K562 (cell line): ENCODE results near the gene SRF. TPM values are rescaled to one million over a fixed set of nuclear protein-coding genes. Genes with fewer than 3 reads are reported as not detected.
A peak's percentile ranks its signal among the peaks of the same experiment; 100 is the strongest.

ENCODE experiments used
- ATF7 ChIP-seq: fragments of 450-650 bp; IDR thresholded peaks from 2 replicates; pipeline ENCODE4 v1.7.1; 2014; ENCODE audit warnings: mild to moderate bottlenecking, moderate library complexity
- FOXM1 ChIP-seq, 2 experiments: fragments of 450-650 bp in 1 of 2; sonication (generic) in 1 of 2; formaldehyde crosslinking in 1 of 2; IDR thresholded peaks; 2 replicates each; pipeline versions ENCODE4 v1.6.1 to v1.9.0; 2017 to 2022; ENCODE audit warnings: low read depth in 2 of 2, mild to moderate bottlenecking in 2 of 2, missing genetic modification reagents in 1 of 2, moderate library complexity in 1 of 2
- GABPB1 ChIP-seq: sonication (generic); formaldehyde crosslinking; IDR thresholded peaks from 2 replicates; pipeline ENCODE4 v1.8.0; 2022; ENCODE audit warnings: mild to moderate bottlenecking, missing genetic modification reagents
- HNRNPH1 ChIP-seq: fragments of 200-400 bp; formaldehyde crosslinking; optimal IDR thresholded peaks from 2 replicates; pipeline ENCODE3; 2017; ENCODE audit warnings: low read depth, mild to moderate bottlenecking, low read length, moderate library complexity
- JUND ChIP-seq, 2 experiments: IDR thresholded peaks; 2 replicates in 1 of 2; 3 replicates in 1 of 2; pipeline ENCODE4 v1.6.1; 2011; ENCODE audit warnings: borderline replicate concordance in 2 of 2, low read depth in 2 of 2, low read length in 2 of 2, improper control_type of control experiment in 1 of 2, missing biosample characterization in 1 of 2, missing genetic modification characterization in 1 of 2, missing genetic modification reagents in 1 of 2
- KDM5B ChIP-seq: fragments of 200-600 bp; sonication (generic); IDR thresholded peaks from 2 replicates; pipeline ENCODE4 v1.6.1; 2012; ENCODE audit warnings: low read depth, mild to moderate bottlenecking, moderate library complexity, low read length, control low read depth, inconsistent platforms; ENCODE audit not compliant: insufficient replicate concordance
- KHSRP ChIP-seq: fragments of 450-650 bp; IDR thresholded peaks from 2 replicates; pipeline ENCODE4 v1.6.1; 2017
- NR1H2 ChIP-seq: sonication (generic); formaldehyde crosslinking; IDR thresholded peaks from 2 replicates; pipeline ENCODE4 v1.4.0; 2020; ENCODE audit warnings: mild to moderate bottlenecking, missing genetic modification reagents
- RUNX1 ChIP-seq: sonication (generic); IDR thresholded peaks from 2 replicates; pipeline ENCODE4 v1.6.1; 2016; ENCODE audit warnings: antibody characterized with exemption, low read depth
- SMARCA4 ChIP-seq: fragments of 450-650 bp; IDR thresholded peaks from 2 replicates; pipeline ENCODE4 v1.6.1; 2016
- STAT5B ChIP-seq: fragments of 250-450 bp; sonication (Bioruptor Pico); IDR thresholded peaks from 2 replicates; pipeline ENCODE4 v1.8.0; 2021; ENCODE audit warnings: mild to moderate bottlenecking, inconsistent platforms
- STAT6 ChIP-seq: sonication (generic); formaldehyde crosslinking; IDR thresholded peaks from 2 replicates; pipeline ENCODE4 v1.8.1; 2023; ENCODE audit warnings: mild to moderate bottlenecking, missing genetic modification reagents
- XRCC4 ChIP-seq: IDR thresholded peaks from one replicate; pipeline ENCODE4 v1.6.1; 2011; ENCODE audit not compliant: insufficient read depth, insufficient read length; ENCODE audit errors: extremely low read depth
- ZBTB8A ChIP-seq: fragments of 450-650 bp; IDR thresholded peaks from 2 replicates; pipeline ENCODE4 v1.6.1; 2018; ENCODE audit warnings: mild to moderate bottlenecking, moderate library complexity; ENCODE audit not compliant: partially characterized antibody
- ZNF408 ChIP-seq: fragments of 250-450 bp; sonication (Bioruptor Pico); IDR thresholded peaks from 2 replicates; pipeline ENCODE4 v1.4.0; 2020; ENCODE audit warnings: low read depth, mild to moderate bottlenecking, moderate library complexity
- polyA plus RNA-seq, 8 experiments: library from polyadenylated mRNA; depleted of rRNA in 4 of 8; stranded (reverse) in 5 of 8; unstranded in 3 of 8; fragments of >200 nt; fragmentation: Nextera tagmentation in 2 of 8; fragmentation: Illumina TruSeq in 1 of 8; extraction: Ambion mirVana in 2 of 8; extraction: Trizol in 1 of 8; gene quantifications; 2 replicates each; pipeline versions ENCODE4 v1.2.1 to v1.2.3, GENCODE V29; 2011 to 2014; ENCODE audit warnings: inconsistent platforms in 1 of 8, missing spikeins in 1 of 8
- total RNA-seq, 7 experiments: library from RNA; depleted of rRNA in 6 of 7; stranded (reverse); fragments of >200 nt in 6 of 7; fragmentation: Illumina TruSeq in 2 of 7; extraction: Trizol in 2 of 7; gene quantifications; 2 replicates each; pipeline versions ENCODE4 v1.2.1 to v1.2.3, GENCODE V29; 2011 to 2021; ENCODE audit warnings: low replicate concordance in 1 of 7
- TF ChIP-seq, protein P1 (sequence below): IDR thresholded peaks from 3 replicates; pipeline ENCODE4 v1.6.1; 2011; ENCODE audit warnings: borderline replicate concordance, mild to moderate bottlenecking; ENCODE audit not compliant: insufficient read length, insufficient read depth
- TF ChIP-seq, protein P2 (sequence below): fragments of 250-450 bp; sonication (Bioruptor Pico); IDR thresholded peaks from 2 replicates; pipeline ENCODE4 v1.5.0; 2022; ENCODE audit warnings: mild to moderate bottlenecking
- TF ChIP-seq, protein P3 (sequence below): fragments of 450-650 bp; conservative IDR thresholded peaks from 2 replicates; pipeline ENCODE4 v1.6.1; 2016; ENCODE audit warnings: missing genetic modification characterization, low read depth, mild to moderate bottlenecking, control low read depth, missing compliant biosample characterization

Gene SRF
- total and polyA plus RNA-seq, 9 of the 15 experiments (the other 6 are each of a cell fraction or from before 2014, with no cell fraction given), result 2.5 to 37.0 (median 24.6) TPM

- TF ChIP-seq ZNF408 (CRISPR knock-in tag) (no peak), KHSRP (no peak), NR1H2 (no peak), XRCC4 (no peak), SMARCA4 (no peak), STAT6 (CRISPR knock-in tag) (no peak; the same call in 1 of the 2 replicates), GABPB1 (CRISPR knock-in tag) (peak; percentile 60; the same call in 1 of the 2 replicates), RUNX1 (no peak), ZBTB8A (no peak), KDM5B (no peak), FOXM1 (IDR thresholded peaks at IDR 0.05; ENCODE audit: low read depth) (no peak), FOXM1 (CRISPR knock-in tag; IDR thresholded peaks at IDR 0.05; ENCODE audit: low read depth) (no peak), HNRNPH1 (no peak), STAT5B (no peak), ATF7 (peak; percentile 55; the same call in 1 of the 2 replicates), JUND (IDR thresholded peaks at IDR 0.05; ENCODE audit: borderline replicate concordance, low read depth, low read length) (peak; percentile 84), JUND (tag; IDR thresholded peaks at IDR 0.05; ENCODE audit: borderline replicate concordance, low read depth, low read length) (peak; percentile 71; the same call in 1 of the 3 replicates)
- TF ChIP-seq, protein P1, sequence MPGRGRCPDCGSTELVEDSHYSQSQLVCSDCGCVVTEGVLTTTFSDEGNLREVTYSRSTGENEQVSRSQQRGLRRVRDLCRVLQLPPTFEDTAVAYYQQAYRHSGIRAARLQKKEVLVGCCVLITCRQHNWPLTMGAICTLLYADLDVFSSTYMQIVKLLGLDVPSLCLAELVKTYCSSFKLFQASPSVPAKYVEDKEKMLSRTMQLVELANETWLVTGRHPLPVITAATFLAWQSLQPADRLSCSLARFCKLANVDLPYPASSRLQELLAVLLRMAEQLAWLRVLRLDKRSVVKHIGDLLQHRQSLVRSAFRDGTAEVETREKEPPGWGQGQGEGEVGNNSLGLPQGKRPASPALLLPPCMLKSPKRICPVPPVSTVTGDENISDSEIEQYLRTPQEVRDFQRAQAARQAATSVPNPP, result no peak
- TF ChIP-seq, protein P2, sequence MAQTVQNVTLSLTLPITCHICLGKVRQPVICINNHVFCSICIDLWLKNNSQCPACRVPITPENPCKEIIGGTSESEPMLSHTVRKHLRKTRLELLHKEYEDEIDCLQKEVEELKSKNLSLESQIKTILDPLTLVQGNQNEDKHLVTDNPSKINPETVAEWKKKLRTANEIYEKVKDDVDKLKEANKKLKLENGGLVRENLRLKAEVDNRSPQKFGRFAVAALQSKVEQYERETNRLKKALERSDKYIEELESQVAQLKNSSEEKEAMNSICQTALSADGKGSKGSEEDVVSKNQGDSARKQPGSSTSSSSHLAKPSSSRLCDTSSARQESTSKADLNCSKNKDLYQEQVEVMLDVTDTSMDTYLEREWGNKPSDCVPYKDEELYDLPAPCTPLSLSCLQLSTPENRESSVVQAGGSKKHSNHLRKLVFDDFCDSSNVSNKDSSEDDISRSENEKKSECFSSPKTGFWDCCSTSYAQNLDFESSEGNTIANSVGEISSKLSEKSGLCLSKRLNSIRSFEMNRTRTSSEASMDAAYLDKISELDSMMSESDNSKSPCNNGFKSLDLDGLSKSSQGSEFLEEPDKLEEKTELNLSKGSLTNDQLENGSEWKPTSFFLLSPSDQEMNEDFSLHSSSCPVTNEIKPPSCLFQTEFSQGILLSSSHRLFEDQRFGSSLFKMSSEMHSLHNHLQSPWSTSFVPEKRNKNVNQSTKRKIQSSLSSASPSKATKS (CRISPR knock-in tag), result no peak
- TF ChIP-seq, protein P3, sequence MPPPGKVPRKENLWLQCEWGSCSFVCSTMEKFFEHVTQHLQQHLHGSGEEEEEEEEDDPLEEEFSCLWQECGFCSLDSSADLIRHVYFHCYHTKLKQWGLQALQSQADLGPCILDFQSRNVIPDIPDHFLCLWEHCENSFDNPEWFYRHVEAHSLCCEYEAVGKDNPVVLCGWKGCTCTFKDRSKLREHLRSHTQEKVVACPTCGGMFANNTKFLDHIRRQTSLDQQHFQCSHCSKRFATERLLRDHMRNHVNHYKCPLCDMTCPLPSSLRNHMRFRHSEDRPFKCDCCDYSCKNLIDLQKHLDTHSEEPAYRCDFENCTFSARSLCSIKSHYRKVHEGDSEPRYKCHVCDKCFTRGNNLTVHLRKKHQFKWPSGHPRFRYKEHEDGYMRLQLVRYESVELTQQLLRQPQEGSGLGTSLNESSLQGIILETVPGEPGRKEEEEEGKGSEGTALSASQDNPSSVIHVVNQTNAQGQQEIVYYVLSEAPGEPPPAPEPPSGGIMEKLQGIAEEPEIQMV, result no peak
Measured at GRCh38 chr6:43174263-43175112, 3.4 kb downstream of the SRF start (continued).
